Smooth muscle cell of the brain vasculature (primary cell): ENCODE data around the gene IL6.
"Not testable (repeated sequence)": the region's sequence is repeated elsewhere in the genome, so short reads cannot be mapped to it uniquely, and the experiment has no call there.

Source experiments
- DNase-seq: peaks from one replicate; pipeline ENCODE4 v3.0.0-alpha.2; 2012; ENCODE audit warnings: low read depth, low spot score

The IL6 gene

DNA sequence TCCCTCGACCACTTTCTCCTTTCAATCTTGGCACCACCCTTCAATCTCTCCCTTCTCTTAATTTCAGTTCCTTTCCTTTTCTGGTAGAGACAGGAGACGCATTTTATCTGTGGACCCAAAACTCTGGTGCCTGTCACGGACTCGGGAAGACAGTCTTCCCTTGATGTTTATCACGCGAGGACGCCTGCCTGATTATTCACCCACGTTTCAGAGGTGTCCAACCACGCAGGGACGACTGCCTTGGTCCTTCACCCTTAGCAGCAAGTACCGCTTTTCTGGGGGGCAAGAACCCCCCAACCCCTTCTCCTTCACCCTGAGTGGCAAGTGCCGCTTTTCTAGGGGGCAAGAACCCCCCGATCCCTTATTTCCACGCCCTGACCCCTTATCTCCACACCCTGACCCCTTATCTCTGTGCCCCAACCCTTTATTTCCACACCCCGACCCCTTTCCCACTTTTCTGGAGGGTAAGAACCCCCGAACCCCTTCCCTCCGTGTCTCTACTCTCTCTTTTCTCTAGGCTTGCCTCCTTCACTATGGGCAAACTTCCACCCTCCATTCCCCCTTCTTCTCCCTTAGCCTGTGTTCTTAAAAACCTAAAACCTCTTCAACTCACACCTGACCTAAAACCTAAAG, 22.9 kb upstream of the IL6 start:
- DNase-seq = not testable (repeated sequence)

DNA sequence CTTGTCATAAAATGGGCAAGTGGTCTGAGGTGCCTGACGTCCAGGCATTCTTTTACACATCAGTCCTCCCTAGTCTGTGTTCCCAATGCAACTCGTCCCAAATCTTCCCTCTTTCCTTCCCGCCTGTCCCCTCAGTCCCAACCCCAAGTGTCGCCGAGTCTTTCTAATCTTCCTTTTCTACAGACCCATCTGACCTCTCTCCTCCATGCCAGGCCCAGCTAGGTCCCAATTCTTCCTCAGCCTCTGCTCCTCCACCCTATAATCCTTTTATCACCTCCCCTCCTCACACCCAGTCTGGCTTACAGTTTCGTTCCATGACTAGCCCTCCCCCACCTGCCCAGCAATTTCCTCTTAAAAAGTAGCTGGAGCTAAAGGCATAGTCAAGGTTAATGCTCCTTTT, 22.3 kb upstream of the IL6 start:
- not testable (repeated sequence) for DNase-seq

DNA sequence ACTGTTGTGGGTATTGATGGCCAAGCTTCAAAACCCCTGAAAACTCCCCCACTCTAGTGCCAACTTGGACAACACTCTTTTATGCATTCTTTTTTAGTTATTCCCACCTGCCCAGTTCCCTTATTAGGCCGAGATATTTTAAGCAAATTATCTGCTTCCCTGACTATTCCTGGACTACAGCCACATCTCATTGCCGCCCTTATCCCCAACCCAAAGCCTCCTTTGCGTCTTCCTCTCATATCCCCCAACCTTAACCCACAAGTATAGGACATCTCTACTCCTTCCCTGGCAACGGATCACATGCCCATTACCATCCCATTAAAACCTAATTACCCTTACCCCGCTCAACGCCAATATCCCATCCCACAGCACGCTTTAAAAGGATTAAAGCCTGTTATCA, 21.1 kb upstream of the IL6 start:
- DNase-seq = not testable (repeated sequence)

DNA sequence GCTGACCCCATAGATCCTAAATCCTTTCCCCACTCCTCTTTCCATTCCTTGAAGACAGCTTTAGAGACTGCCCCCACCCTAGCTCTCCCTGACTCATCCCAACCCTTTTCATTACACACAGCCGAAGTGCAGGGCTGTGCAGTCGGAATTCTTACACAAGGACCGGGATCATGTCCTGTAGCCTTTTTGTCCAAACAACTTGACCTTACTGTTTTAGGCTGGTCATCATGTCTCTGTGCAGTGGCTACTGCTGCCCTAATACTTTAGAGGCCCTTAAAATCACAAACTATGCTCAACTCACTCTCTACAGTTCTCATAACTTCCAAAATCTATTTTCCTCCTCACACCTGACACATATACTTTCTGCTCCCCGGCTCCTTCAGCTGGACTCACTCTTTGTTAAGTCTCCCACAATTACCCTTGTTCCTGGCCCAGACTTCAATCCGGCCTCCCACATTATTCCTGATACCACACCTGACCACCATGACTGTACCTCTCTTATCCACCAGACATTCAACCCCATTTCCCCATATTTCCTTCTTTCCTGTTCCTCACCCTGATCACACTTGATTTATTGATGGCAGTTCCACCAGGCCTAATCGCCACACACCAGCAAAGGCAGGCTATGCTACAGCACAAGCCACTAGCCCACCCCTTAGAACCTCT, 19.8 kb upstream of the IL6 start:
- DNase-seq = not testable (repeated sequence)

DNA sequence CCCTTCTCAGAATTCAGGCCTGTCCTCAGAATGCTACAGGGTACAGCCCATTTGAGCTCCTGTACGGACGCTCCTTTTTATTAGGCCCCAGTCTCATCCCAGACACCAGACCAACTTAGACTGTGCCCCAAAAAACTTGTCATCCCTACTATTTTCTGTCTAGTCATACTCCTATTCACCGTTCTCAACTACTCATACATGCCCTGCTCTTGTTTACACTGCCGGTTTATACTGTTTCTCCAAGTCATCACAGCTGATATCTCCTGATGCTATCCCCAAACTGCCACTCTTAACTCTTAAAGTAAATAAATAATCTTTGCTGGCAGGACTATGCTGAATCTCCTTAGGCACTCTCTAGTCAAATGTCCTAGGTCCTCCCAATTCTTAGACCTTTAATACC, 18.8 kb upstream of the IL6 start:
- not testable (repeated sequence) for DNase-seq

DNA sequence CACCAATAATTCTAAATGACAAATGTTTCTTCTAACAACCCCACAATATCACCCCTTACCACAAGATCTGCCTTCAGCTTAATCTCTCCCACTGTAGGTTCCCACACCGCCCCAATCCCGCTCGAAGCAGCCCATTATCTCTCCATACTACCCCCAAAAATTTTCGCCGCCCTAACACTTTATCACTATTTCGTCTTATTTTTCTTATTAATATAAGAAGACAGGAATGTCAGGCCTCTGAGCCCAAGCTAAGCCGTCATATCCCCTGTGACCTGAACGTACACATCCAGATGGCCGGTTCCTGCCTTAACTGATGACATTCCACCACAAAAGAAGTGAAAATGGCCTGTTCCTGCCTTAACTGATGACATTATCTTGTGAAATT, 18.3 kb upstream of the IL6 start:
- DNase-seq = not testable (repeated sequence)

DNA sequence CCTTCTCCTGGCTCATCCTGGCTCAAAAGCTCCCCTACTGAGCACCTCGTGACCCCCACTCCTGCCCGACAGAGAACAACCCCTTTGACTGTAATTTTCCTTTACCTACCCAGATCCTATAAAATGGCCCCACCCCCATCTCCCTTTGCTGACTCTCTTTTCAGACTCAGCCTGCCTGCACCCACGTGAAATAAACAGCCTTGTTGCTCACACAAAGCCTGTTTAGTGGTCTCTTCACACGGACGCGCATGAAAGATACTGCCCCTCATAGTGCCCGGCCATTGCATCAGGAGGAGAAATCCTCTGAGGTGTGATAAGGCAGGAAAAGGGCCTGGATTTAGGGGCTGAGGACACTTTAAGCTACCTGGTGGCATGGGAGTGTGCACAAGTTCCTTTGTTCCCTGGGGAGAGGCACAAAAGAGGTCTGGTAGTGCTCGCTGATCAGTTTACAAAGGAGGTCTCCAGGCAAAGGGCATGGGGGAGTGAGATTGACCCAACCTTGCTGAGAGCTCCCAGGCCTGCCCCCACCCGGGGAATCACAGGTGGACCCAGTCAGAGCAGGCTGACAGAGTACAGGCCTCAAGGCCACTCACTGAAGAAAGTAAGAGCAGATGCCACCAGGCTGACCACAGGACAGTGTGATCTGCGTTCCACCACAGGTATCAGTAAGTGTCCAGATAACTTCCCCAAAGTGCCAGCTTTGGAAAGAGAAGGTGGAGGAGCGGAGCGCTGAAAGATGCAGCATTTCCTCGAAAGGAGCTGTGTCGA, 17.8 kb upstream of the IL6 start:
- not testable (repeated sequence) for DNase-seq

DNA sequence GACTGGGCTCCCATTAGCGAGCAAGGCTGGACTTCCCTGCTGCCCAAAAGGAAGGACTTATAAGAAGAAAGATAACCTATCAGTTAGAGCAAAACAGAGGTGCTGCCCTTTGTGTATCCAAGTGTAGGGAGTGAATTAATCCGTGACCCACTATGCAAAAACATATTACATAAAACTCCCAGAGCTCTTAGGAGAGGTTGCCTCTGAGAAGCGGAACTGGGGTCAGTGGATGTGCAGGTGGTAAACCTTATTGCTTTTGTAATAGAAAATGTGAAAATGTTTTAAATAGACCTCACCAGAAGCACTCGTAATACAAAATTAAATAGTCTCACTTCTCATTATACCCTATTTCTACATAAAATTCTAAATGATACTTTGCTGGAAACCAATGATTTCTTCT, 17.1 kb upstream of the IL6 start:
- DNase-seq = no peak

DNA sequence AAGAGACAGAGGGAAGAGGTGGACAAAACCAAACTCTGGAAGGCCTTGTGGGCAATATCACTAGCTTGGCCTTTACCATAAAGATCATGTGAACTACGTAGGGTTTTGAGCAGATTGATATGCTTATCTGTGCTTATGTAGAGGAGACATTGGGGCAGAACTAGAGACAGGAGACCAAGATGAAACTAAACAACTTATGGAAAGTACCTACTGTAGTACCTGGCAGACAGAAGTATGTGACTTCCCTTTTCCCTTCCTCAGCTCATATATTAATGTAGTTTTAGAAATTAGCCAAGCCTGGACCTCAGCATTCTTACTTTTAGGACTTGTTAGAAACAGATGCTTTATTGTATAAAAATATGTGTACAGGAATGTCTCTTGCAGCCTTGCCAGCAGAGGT, 14.0 kb upstream of the IL6 start:
- DNase-seq = no peak

DNA sequence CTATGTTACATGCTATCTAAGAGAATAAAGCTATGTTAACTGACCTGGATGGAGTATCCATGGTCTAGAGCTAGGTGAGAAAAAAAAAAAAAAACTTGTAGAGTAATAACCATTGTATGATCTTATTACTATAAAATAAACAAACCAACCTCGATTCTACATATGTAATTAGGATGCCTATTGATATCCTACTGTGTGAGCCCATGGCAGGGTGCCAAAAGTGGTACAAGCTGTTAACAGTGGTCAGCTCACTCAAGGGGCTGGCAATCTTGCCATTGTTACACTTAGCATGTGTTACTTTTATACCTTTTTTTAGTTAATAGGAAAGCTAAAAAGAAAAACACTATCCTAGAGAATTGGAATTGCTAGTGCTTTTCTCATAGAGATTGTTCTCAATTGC, 13.5 kb upstream of the IL6 start:
- no peak for DNase-seq

DNA sequence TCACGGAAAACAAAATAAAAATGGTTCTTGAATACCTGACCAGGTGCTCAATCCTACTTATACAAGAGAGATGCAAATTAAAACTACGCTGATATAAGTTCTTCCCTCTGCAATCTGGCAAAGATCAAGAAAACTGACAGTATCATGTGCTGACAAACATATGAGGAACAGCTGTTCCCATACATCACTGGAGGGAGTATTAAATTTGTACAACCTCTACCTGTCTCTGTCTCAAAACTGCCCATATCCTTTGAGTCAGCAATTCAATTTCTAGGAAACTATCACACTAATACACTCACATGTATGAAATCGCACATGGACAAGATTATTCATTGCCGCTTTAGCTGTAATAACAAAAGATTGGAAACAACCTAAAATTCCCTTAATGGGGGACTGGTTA, 11.0 kb upstream of the IL6 start:
- DNase-seq = no peak

DNA sequence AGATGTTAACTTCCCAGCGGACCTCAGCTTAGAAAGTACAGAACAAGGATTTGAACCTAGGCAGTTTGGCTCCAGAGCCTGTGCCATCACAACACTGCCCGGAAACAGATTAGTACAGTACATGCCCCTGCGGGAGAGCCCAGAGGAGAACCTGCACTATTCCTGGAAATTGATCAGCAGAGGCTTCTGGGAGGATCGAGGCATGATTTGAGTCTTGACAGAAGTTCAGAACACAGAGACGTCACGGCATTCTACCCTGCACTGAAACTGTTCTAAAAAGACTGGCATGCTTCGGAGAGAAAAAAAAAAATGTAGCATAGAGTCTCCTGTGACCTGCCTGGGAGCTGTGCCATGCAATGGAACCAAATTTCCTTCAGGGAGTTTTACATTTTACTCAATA, 9.2 kb upstream of the IL6 start:
- DNase-seq = no peak

DNA sequence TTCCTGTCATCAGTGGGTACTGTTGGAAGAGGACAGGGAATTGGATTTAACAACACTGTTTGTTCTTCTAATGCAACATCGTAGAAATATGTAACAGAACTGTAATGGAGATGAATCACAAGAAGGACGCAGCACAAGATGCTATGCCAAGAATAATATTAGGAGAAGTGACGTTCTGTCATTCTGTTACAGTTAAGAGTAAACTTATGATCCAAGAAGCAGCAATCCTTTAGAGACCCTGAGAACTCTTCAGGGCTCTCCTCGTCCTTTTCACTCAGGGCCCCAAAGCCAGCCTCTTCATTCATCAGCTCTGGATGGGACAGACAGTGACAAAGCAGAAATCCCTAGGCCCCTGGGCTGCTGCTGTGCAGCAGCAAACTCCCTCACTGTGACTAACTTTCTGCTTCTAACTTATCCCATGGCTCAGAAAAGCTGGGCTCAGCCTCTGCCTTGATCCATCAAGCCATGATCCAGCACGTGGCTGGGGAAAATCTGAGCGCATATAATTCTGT, 8.7 kb upstream of the IL6 start:
- DNase-seq = peak; percentile 65

DNA sequence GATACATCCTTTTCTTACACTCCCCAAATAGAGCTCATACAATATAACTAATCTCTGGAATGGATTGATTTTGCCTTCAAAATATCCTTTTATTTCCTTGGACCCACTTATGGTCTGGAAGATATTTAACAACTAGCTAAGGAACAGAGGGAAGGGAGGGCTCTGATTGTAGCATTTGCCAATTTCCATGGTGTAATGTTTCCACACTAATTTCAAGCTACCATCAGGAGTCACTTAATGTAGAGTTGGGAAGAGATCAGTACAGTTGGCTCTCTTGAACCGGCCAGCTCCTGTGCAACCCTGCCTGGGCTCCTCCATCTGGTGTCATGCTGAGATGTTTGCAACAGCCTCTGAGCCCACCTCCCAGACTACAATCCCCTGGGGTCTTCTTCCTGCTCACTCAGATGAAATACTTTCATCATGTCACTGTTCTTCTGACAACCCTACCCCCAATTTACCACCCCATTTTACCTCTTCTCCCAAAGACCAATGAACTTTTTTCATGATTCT, 8.0 kb upstream of the IL6 start:
- no peak for DNase-seq

DNA sequence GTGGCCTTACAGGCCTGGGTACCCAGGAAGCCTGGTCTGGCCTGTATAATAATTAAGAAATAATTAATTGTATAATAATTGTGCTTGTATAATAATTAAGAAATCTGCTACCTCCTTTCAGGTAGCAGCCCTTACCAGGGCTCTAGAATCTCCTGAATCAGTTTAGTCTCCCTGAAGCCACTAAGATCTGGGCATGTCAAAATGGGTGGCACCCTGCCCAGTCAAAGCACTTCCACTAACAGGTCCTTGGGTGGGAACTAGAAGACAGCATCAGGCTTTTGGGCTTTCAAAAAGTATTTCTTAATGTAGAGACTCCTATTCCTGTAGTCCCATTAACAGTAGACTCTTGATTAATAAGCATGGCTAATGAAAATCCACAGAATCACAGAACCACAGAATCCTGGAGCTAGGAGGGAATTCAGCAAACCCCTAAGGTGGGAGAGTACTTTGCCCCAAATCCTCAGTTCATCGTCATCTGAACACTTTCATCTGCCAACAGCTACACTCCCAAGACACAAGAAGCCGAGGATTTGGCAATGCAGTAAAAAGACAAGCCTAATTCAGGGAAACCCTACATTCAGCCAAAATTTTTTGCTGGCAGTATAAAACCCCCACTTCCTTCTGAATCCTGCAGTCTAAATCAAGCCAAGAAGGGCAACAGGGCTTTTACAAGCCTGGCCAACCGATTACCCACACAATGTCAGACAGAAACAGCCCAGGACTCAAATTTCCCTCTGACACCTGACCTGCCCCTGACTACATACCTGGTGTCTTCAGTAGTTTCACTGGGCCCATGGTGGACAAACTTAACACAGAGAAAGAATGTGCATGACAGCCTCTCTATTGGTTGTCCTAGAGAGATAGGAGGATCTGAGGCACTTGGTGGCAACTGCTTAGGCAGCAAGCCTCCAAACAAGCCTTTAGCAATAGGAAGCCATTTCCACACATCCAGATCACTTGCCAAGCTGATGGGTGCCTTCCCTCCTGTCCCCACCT, 5.9 kb upstream of the IL6 start:
- DNase-seq = no peak

DNA sequence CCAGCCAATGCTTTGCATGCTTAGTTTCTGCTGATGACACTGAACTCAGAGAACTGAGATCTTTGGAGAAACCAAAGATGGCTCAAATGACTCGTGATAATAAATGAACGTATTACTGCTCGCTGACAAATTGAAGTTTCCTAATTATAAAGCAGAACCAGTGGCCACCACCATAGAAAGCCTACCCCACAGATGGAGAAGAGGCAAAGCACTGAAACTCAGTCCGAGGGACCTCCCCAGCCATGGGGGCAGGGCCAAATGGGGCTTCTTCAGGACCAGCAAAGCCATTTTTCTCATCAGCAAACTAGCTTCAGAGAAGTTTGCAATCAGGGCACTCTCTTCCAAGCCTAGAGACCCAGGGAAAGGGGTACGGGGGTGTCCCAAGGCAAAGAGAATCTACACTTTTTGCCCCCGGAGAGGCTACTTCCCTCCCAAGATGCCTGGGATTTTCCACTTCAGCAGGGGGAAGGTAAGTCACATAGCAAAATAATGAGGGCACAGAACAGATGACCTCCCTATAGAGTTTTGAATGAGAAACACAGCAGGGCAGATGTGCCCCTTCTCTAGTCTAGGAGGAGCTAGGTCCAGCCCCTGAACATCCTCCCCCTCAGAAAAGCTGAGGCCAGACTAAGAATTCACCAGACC, 4.3 kb upstream of the IL6 start:
- DNase-seq = no peak

DNA sequence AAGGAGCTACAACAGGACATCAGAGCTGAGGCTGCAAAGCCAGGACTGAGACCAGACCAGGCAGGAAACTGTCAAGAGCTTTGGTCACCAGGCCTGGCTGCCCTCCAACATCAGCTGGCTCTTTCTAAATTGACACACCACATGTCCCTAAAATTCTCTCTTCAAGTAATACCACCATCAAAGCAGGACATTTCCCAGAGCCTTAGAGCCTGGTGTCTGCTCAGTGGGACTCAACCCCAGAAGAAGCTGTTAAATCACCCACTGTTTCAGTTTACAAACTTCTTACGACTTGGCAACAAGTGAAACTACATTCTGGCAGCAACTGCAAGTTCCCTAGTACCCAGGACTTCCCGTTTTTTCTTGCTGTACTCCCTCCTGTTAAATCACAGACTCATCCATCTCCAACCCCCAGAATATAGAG, 3.8 kb upstream of the IL6 start:
- DNase-seq = no peak

DNA sequence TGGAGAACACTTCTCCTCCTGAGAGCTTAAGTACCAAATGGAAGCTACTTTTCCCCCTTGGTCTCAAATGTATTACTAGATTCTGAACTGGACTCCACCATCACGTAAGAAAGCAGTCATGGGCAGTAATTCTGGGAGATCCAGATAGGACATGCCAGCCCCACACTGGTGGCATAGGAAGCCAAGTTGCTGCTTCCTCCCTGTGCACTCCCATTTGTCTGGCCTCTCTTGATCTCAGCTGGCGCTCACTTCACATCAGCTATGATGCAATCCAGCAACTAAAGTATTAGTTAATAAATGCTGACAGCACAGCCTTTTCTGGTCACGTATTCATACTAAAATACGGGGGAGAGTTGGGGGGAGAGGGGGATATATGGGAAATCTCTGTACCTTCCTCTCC, 3.4 kb upstream of the IL6 start:
- DNase-seq = no peak

DNA sequence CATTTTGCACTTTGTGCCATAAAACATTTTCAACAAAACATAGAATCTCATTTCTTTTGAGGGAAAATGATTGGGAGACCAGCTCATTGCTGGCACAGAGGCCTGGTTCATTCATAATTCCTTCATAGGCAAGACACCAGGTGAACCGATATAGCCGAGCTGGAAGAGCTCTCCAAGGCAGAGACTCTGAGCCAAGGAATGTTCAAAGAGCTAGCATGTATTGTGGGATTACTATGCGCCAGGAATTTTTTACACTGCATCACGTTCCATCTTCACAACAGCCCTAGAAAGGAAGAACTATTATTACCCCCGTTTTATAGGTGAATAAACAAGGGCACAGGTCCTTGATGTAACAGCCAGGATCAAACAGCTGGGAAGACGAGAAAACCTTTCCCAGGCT, 2.1 kb upstream of the IL6 start:
- no peak for DNase-seq

DNA sequence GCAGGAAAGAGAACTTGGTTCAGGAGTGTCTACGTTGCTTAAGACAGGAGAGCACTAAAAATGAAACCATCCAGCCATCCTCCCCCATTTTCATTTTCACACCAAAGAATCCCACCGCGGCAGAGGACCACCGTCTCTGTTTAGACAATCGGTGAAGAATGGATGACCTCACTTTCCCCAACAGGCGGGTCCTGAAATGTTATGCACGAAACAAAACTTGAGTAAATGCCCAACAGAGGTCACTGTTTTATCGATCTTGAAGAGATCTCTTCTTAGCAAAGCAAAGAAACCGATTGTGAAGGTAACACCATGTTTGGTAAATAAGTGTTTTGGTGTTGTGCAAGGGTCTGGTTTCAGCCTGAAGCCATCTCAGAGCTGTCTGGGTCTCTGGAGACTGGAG, 1.4 kb upstream of the IL6 start:
- no peak for DNase-seq
